ENCODE measurements around the gene ZNF124. TPM values are rescaled to one million over a fixed set of nuclear protein-coding genes. Genes with fewer than 3 reads are reported as not detected.

ZNF124 gene
- total RNA-seq, 1 experiment from 2014 or later: 18.8 TPM

DNA sequence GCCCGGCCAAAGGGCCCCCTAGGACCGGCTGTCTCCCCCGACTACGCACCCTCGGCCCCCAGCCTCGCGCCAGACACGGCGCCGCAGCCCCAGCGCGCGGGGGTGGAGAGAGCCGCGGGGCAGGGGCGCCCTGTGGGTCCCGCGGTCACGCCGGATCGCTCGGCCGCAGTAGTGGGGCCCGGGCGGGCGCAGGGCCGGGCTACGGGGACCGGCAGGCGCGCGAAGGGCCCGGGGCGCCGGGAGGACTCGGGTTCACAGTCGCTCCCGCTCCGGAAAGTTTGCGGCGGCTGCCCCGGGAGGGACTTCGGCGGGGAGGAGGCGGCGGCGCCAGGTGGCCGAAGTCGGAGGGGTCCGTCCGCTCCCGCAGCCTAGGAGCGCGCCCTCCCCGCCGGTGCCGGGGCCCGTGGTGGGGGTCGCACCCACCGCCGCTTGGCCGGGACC, 60.5 kb downstream of the ZNF124 start:
- no peak for DNase-seq (ENCODE audit: unreplicated experiment)
- CTCF ChIA-PET: interaction anchor here (0.6 kb wide), 1 partner anchor 111 kb away, joined by 3 read pairs; no protein-coding TSS in a partner anchor
- Mint-ChIP-seq H3K27ac (ENCODE audit: low read depth, unreplicated experiment) (no peak overlapping the region), H3K4me3 (ENCODE audit: unreplicated experiment) (peak overlapping the region; percentile 66), H3K9me3 (ENCODE audit: unreplicated experiment) (peaks cover 19% of the 10 kb centered on the region), H3K27me3 (ENCODE audit: insufficient read depth, unreplicated experiment) (no peaks in the 10 kb centered on the region), H3K4me1 (ENCODE audit: insufficient read depth, unreplicated experiment) (peaks cover 13% of the 10 kb centered on the region), H3K36me3 (ENCODE audit: insufficient read depth, unreplicated experiment) (no peaks in the 10 kb centered on the region)
- intact Hi-C loops (cut with micrococcal nuclease): no loop called here
- POLR2A ChIA-PET: interaction anchor here (0.8 kb wide), 1 partner anchor 99 kb away, joined by 3 read pairs; no protein-coding TSS in a partner anchor
- TF ChIP-seq, protein P1, sequence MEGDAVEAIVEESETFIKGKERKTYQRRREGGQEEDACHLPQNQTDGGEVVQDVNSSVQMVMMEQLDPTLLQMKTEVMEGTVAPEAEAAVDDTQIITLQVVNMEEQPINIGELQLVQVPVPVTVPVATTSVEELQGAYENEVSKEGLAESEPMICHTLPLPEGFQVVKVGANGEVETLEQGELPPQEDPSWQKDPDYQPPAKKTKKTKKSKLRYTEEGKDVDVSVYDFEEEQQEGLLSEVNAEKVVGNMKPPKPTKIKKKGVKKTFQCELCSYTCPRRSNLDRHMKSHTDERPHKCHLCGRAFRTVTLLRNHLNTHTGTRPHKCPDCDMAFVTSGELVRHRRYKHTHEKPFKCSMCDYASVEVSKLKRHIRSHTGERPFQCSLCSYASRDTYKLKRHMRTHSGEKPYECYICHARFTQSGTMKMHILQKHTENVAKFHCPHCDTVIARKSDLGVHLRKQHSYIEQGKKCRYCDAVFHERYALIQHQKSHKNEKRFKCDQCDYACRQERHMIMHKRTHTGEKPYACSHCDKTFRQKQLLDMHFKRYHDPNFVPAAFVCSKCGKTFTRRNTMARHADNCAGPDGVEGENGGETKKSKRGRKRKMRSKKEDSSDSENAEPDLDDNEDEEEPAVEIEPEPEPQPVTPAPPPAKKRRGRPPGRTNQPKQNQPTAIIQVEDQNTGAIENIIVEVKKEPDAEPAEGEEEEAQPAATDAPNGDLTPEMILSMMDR (IDR thresholded peaks at IDR 0.05; ENCODE audit: unreplicated experiment): no peak
- no TSS peak for BruUV-seq (replicated peaks)

DNA sequence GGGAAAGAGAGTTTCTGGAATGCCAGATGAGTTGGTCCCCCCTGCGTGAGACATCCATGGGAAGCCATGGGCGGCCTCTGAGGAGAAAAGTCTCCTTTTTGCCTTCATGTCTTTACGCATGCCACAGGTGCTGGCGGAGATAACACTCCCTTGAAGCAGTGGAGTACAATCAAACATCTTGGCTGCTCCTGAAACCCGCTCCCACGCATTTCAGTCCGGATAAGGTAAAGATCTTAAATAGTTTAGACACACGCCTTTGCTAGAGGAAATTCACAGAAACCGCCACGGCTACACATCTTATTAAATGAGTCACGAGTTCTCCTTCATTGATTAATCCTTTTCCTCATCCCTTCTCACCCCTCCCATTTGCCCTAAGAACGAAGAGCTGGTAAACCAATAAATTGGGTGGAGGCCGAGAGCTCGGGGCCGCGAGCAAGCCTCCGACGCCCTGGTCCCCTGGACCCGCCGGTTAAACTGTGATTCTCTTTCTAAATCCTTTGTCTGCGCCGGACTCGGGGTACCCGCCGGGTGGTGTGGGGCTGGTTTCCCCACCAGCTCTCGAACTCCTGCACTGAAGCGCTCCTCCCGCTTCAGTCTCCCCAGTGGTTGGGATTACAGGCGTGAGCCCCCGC, 61.1 kb downstream of the ZNF124 start:
- H3K9me3 Mint-ChIP-seq (ENCODE audit: unreplicated experiment): peaks cover 22% of the 10 kb centered on the region
- no peaks in the 10 kb centered on the region for H3K27me3 Mint-ChIP-seq (ENCODE audit: insufficient read depth, unreplicated experiment)
- H3K4me3 Mint-ChIP-seq (ENCODE audit: unreplicated experiment): peak overlapping the region; percentile 66
- no peaks in the 10 kb centered on the region for H3K36me3 Mint-ChIP-seq (ENCODE audit: insufficient read depth, unreplicated experiment)
- TF ChIP-seq, protein P1 (IDR thresholded peaks at IDR 0.05; ENCODE audit: unreplicated experiment): no peak
- ChIA-PET POLR2A (no interaction called here), CTCF (no interaction called here)
- no TSS peak for BruUV-seq (replicated peaks)
- H3K4me1 Mint-ChIP-seq (ENCODE audit: insufficient read depth, unreplicated experiment): peaks cover 13% of the 10 kb centered on the region
- intact Hi-C loops (cut with micrococcal nuclease): no loop called here
- no peak overlapping the region for H3K27ac Mint-ChIP-seq (ENCODE audit: low read depth, unreplicated experiment)
- DNase-seq (ENCODE audit: unreplicated experiment): no peak

DNA sequence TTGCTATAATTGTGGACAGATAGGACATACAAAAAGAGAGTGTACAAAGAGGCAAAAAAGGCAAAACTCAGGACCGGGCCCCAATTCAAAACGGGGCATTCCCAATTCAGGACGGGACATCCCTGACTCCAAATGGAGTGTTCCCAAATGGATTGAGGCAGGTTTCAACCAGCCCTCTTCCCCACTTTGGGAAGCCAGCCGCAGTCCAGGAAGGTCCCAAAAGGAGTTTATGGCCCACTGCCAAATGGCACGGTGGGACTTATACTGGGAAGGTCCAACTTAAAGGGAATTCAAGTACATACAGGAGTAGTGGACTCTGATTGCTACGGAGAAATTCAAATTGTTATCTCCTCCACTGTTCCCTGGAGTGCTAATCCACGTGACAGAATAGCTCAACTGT, 64.1 kb downstream of the ZNF124 start:
- peaks cover 12% of the 10 kb centered on the region for H3K36me3 Mint-ChIP-seq (ENCODE audit: insufficient read depth, unreplicated experiment)
- TF ChIP-seq, protein P1 (IDR thresholded peaks at IDR 0.05; ENCODE audit: unreplicated experiment): no peak
- H3K27me3 Mint-ChIP-seq (ENCODE audit: insufficient read depth, unreplicated experiment): no peaks in the 10 kb centered on the region
- no TSS peak for BruUV-seq (replicated peaks)
- CTCF ChIA-PET: interaction anchor here (1.1 kb wide), 1 partner anchor 8 kb away, joined by 3 read pairs; no protein-coding TSS in a partner anchor
- intact Hi-C loops (cut with micrococcal nuclease): no loop called here
- peaks cover 34% of the 10 kb centered on the region for H3K9me3 Mint-ChIP-seq (ENCODE audit: unreplicated experiment)
- peaks cover 12% of the 10 kb centered on the region for H3K4me1 Mint-ChIP-seq (ENCODE audit: insufficient read depth, unreplicated experiment)
- DNase-seq (ENCODE audit: unreplicated experiment): no peak
- no peak overlapping the region for H3K27ac Mint-ChIP-seq (ENCODE audit: low read depth, unreplicated experiment)
- POLR2A ChIA-PET: interaction anchor here (0.6 to 1.9 kb wide), 2 partner anchors 14 to 29 kb away, joined by 3 to 6 read pairs; partner anchors contain the start of gene ZNF670
- no peak overlapping the region for H3K4me3 Mint-ChIP-seq (ENCODE audit: unreplicated experiment)

DNA sequence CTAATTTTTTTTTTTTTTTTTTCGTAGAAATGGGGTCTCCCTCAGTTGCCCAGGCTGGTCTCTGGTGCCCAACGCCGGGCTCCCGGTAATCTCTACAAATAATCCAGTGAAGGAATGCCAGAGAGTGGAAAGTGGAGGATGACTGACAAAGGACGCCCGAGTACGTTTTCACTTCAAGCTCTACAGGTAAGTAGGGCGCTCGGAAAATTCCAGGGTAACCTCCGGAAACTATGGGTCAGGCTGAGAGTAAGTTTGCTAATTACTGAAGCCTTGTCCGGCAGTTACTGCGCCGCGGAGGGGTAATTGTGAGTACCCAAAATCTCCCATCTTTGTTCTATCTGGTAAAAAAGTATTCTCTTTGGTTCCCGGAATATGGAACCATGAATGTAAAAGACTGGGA, 65.9 kb downstream of the ZNF124 start:
- peaks cover 40% of the 10 kb centered on the region for H3K9me3 Mint-ChIP-seq (ENCODE audit: unreplicated experiment)
- CTCF ChIA-PET: interaction anchor here (0.6 kb wide), 1 partner anchor 101 kb away, joined by 3 read pairs; no protein-coding TSS in a partner anchor
- POLR2A ChIA-PET: no interaction called here
- TF ChIP-seq, protein P1 (IDR thresholded peaks at IDR 0.05; ENCODE audit: unreplicated experiment): no peak
- DNase-seq (ENCODE audit: unreplicated experiment): no peak
- H3K36me3 Mint-ChIP-seq (ENCODE audit: insufficient read depth, unreplicated experiment): peaks cover 29% of the 10 kb centered on the region
- H3K27me3 Mint-ChIP-seq (ENCODE audit: insufficient read depth, unreplicated experiment): no peaks in the 10 kb centered on the region
- no TSS peak for BruUV-seq (replicated peaks)
- H3K4me3 Mint-ChIP-seq (ENCODE audit: unreplicated experiment): no peak overlapping the region
- H3K4me1 Mint-ChIP-seq (ENCODE audit: insufficient read depth, unreplicated experiment): peaks cover 11% of the 10 kb centered on the region
- intact Hi-C loops (cut with micrococcal nuclease): loop anchor here (2.0 kb wide), 1 partner anchor 99 kb away; no protein-coding TSS in a partner anchor
- H3K27ac Mint-ChIP-seq (ENCODE audit: low read depth, unreplicated experiment): no peak overlapping the region

Small RNA genes lying within 50 kb of the gene (microRNA-seq; reads per million reads assigned to microRNA genes)
- gene MIR3916: not detected

Other genes with a start within 250 kb of the ZNF124 start
- 79.5 and 112 TPM in 2 replicates for gene AHCTF1, start 240.1 kb downstream of the ZNF124 start, total RNA-seq (2022)
- gene ZNF695, start 164.0 kb downstream of the ZNF124 start, total RNA-seq (2022): 8.7 and 13.8 TPM in 2 replicates
- 7.1 and 7.7 TPM in 2 replicates for gene ZNF670, start 93.2 kb downstream of the ZNF124 start, total RNA-seq (2022)
- 11.6 and 11.9 TPM in 2 replicates for gene ZNF669, start 67.7 kb downstream of the ZNF124 start, total RNA-seq (2022)
- gene VN1R5, start 84.1 kb upstream of the ZNF124 start, total RNA-seq (2022): not detected in 2 replicates
- gene ZNF496, start 159.8 kb upstream of the ZNF124 start, total RNA-seq (2022): 58.0 and 67.2 TPM in 2 replicates
- gene NLRP3, start 244.2 kb upstream of the ZNF124 start, total RNA-seq (2022): 0.16 and 0.42 TPM in 2 replicates